ENCODE data around the gene GFRA1.

DNA sequence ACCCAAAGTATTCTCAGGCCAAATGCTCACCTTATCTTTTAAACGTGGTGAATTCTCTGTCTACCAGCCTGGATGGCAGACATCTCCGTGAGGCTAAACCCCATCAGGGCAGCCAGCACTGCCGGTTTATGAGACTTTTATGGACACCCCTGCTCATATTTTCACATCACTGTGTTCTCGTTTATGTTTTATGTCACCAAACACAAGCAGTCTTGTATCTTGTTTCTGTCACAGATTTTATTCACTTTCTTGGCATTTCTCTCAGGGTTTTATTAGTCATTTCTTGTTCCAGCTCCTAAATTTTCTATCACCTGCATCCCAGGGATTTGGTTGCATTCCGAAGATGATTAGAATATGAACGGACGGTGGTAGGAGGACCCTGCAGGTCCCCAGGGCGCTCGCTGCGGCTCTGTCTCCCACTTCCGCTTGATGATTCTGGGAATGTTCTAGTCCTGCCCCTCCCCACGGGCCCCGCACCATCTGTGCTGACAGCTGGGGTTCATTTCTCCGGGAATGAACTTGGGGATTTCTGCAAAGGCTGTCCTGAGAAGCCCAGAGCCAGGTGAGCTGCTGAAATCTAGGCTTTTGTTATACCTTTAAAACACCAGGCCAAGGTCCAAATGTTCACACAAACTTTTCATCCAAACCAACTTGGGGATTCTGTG is 217.6 kb downstream of the GFRA1 start:
- TF ChIP-seq CTCF (IDR thresholded peaks at IDR 0.05; ENCODE audit: poor library complexity) (no peak), EZH2phosphoT487 (IDR thresholded peaks at IDR 0.05; ENCODE audit: low read depth, severe bottlenecking, unreplicated experiment) (no peak)

Data from hepatocyte (in vitro differentiated cells).